Stimulated activated CD8-positive, alpha-beta memory T cell treated with anti-CD3 and anti-CD28 coated beads, Interleukin-2, amount 100 ng/mL, for 1 hour (primary cell): ENCODE results near the gene UTP4.

ENCODE experiments used
- DNase-seq, 2 donors: peaks; one replicate each; pipeline ENCODE4 v3.0.0-alpha.2; 2020; ENCODE audit warnings: low read depth in 2 of 2

The UTP4 gene

GRCh38 chr16:69132424-69133252 lies at the start of gene UTP4, which contains the start of gene CHTF8:
TSS of gene UTP4 (plus strand) at chr16:69132649. CDS start at chr16:69133460, 811 bp downstream.
TSS of gene CHTF8 (minus strand) at chr16:69132588. CDS start at chr16:69121458, 11,130 bp downstream.
- DNase-seq, result peak; percentile 70 to 76

DNA sequence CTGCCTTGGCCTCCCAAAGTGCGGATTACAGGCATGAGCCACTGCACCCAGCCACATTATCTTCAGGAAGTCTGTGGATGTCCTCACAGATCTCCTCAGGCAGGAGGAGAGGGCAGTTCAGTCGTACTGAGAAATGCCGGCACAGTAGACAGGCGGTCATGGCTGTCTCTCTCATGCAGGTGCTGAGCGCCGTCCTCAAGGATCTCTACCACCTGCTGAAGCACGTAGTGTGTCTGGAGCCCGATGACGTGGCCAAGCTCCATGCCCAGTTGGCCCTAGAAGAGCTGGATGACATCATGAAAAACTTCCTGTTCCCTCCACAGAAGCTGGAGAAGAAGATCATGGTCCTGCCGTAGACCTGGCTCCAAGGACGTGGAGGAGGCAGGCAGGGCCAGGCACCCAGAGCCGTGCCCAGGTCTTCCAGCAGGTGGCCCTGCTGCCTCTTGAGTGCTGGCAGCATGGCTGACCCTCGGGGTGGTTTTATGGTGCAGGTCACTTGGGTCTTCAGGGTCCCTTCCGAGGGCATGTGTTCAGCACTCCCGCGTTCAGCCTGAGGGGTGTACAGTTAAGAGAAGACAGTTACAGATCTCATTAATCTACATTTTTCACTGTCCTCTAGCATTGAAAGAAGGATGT lies 49.0 kb upstream of the UTP4 start:
- DNase-seq, result no peak

DNA sequence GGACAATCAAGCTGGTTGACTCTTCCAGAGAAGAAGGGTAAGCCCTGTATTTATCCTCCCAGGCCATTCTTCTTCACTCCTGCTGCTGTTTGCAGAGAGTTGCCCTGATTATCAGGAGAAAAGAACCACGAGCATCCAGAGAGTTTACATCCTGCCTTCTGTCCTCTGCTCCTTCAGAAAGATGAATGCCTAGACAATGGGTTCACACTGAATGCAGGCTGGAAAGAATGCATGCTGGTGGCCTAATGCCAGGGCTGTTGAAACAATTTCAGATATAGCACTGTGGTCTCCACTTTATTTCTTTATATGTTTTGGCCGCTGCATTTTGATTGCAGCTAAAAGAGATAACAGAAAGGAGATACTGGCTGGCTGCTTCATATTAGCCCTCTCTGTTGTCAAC lies 48.2 kb upstream of the UTP4 start:
- no peak for DNase-seq

DNA sequence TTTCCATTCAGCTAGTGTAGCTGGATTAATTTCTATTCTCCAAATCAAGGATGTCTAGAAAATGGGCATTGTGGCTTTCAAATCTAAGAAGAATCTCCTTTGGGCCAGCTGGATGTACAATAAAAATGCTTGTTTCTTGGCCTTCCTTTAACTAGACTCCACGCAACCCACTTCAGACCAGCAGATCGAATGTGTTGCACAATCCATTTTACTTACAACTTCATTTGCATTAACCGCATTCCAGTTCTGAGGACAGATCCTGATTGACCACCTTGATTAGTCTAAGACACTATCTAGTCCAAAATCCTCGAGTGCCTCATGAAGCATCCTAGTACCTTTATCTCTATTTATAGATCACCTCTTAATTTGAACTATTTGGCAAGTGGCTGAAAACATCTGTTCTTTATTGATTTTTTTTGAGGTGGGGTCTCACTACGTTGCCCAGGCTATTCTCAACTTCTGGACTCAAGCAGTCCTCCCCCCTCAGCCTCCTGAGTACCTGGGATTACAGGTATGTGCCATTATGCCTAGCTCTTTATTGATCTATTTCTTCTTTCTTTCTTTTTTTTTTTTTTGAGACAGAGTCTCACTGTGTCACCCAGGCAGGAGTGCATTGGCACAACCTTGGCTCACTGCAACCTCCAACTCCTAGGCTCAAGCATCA lies 47.3 kb upstream of the UTP4 start:
- DNase-seq, result no peak

- no peak for DNase-seq
Observed at GRCh38 chr16:69087161-69087581, 45.3 kb upstream of the UTP4 start.

DNA sequence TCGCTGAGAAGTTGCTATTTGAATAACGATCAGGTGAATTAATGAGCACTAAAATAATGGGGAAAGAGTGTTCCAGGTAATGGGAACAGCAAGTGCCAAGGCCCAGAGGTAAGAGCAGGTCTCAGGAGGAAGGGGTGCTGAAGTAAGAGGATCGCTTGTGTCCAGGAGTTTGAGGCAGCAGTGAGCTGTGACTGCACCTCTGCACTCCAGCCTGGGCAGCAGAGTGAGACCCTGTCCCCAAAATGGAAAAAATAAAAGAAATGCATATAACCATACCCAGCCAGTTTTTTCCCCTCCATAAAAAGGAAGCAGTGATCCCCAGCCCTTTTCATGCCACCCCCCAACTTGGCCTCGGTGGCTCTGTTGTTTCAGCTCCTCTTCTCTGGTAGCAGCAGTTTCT lies 43.8 kb upstream of the UTP4 start:
- DNase-seq, result no peak

- DNase-seq, result no peak
Observed at GRCh38 chr16:69089091-69089910, 43.1 kb upstream of the UTP4 start.

GRCh38 chr16:69093974-69094373 lies 38.5 kb upstream of the UTP4 start:
- no peak for DNase-seq

DNA sequence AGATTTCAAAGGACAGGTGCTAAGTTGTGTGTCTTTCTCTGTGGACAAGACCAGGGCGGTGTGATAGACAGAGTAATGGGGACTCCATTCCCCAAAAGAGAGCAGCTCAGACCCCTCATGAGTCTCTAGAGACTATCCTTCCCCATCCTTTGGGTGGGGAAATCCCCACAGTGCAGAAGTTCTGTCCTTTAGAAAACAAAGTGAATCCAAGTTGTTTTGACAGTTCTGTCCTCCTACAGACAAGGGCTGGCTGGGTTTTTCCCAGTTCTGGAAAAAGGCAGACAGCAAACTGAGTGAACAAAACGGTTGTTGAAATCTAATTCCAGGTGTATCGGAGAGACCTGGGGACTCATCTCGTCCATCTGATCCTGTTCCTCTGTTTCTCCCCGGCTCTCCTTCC lies 37.9 kb upstream of the UTP4 start:
- DNase-seq, result no peak

- DNase-seq, result no peak
Observed at GRCh38 chr16:69095193-69095592, 37.3 kb upstream of the UTP4 start.

DNA sequence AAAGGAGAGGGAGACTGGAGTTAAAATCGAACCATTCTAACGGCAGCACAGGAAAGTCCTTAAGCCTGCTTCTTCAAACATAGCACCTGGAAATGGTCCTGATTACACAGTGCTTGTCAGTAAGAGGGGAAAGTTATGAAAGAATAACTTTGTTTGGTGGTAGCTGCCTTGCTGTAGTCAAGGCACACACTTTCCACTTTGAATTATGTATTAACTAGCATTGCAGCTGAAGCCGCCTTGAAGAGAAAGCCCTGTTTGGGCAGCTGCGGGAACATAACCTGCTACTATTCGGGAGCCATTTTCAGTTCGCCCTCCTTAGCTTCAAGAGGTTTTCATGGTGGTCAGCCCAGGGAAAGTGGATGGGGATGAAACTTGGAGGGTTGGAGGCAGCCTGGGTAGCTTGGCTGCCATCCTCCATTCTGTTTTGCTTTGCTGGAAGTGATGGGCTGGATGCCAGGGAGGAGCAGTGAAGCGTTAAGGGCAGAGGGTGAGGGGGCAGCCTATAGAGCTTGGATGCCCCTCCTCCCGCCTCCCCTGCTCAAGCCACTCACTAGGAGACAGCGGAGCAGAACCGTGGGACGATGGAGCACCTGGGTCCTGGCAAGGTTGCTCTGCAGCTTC lies 32.3 kb upstream of the UTP4 start:
- DNase-seq, result no peak

DNA sequence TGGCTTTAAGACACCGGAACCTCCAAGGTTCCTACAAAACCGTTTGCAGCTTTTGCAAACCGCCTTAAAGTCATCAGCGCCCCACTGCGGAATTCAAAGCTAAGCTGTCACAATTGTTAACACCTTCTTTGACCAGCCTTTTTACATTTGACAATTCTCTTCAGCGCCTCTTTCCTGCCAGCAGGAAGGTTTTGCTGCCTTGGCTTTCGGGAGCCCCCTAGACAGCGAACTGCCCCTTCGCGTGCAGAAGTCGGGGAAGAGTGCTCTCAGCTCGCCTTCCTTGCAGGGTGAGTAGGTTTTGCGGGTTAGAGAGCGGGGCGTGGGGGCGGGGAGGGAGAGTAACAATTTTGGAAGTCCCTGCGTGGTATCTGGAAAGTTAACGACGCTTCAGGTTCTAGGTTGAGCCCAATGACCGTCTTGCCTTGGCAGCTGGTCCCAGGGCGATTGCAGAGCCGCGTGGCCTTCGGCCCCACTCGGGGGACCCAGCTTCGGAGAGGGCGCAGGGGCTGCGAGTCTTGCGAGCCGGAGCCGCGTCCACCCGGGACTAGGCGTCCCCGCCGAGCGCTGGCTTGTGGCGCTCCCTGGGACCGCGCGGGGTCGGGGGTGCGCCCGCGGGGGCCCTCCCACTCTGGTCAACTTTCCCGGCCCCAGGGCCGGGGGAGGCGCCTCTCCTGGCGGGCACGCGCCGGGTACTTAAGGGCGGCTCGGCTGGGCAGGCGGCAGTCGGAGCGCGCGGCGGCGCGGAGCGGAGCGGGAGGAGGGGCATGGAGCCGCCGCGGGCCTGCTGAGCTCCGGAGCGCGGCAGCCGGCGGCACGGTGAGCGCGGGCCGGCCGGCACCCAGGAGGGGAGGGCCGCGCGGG lies 26.7 kb upstream of the UTP4 start, which contains the start of gene HAS3:
TSS of gene HAS3 (plus strand) at position 153 of the 861 bp plus-strand sequence. CDS start 3,743 bp downstream, outside the sequence.
- no peak for DNase-seq

DNA sequence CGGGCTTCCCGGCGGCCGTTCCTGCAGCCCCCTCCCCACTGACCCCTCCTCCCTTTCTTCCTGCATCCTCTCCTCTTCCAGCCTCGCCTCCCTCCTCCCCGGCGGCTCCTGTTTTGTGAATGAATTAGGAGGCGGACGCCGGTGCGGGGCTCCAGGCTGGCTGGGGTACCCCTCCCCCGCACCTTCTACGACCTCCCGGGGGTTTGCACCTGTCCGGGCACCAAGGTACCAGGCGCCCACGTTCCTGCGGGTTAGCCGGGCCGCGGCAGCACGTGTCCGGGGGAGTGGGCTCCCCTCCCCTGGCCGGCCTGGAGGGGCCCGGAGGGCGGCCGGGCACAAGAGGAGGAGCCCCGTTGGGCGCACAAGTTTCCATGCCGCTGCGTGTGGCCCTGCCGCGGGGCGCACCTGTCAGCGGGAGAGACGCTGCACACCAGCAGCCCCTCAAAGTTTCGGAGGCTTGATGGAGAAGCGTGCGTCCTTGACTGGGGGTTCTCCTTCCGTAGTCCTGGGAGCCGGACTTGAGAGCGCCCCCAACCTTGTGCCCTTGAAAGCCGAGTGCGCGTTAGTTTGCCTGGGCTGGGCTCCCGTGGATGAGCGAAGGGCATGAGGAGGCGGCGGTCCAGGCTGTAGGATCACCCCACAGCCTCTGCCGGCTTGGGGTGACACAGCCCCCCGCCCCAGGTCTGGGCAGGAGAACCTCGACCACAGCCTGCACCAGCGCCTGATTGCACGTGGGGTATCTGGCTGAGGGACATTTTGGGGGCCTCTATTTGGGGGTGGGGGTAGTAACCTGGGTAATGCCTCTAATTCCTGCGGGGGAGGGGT lies 25.7 kb upstream of the UTP4 start:
- no peak for DNase-seq

DNA sequence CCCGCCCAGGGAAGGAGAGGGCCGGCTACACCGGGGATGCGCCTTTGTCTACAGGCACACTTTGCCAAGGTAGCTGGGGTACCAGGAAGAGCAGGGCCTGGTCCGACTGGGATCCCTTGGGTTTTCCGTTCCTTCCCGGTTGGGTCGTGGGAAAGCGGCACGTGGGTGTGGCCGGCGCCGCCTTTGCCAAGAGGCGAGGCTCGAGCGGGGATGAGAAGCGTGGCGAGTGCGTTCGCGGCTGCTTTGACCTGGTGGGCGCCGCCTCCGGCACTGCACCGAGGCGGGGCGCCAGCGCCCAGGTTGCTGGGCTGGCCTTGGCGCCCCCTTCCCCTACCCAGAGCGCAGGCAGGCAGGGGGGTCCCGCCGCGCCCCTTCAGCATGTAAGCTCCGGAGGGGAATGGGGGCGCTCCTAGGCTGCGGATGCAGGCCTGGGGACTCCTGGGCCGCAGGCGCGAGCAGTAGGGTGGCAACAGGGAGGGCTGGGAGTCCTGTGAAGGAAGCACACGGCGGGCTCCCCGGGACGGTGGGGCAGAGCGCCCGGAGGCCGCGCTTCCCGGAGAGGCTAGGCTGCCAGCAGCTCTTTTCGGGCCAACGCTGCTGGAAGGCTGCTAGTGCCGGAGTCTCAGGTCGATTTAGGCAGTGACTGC lies 25.0 kb upstream of the UTP4 start:
- no peak for DNase-seq

DNA sequence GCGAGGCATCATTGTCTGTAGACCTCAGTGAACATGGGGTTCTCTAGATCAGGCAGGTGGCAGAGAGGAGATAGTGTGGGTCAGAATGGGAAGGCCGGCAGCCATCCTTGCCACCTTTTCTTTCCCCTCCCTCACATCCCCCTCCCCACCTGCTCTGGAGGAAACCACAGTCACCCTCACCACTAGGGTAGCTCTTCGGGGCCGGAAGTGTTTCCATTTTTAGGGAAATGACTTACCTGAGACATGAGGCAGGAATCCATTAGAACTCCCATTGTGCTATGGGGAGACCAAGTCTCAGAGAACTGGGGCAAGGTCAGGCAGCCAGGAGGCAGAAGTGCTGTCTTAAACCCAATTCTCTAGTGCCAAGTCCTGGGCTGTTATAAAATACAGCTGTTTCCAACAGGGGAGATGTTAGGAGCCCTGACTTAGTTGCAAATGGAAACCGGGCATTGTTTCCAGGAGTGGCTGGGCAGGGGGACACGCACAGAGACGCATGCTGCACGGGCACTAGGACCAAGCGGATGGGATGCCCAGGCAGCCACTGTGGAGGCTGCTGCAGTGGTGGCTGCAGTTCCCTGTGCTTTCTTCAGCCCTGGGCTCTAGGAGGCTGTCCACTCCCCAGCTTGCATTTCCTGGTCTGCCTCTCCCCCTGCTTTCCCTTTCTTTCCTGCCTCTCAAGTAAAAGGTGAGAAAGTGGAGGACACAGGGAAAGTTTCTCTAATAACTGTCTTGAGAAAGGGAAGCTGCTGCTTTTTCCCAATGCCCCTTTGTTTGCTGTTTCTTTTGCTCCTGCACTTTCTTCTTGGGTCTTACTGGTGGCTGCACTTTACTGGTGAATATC lies 24.2 kb upstream of the UTP4 start:
- DNase-seq, result no peak

GRCh38 chr16:69108905-69109252 lies 23.6 kb upstream of the UTP4 start:
- DNase-seq, result no peak

GRCh38 chr16:69109486-69110270 lies 22.8 kb upstream of the UTP4 start:
- DNase-seq, result no peak
